HEK293 (cell line): ENCODE measurements around the gene PWP1.

Source experiments
- RBAK ChIP-seq: fragments of 450-650 bp; formaldehyde crosslinking; IDR thresholded peaks from 2 replicates; pipeline ENCODE4 v1.5.1; 2016; ENCODE audit warnings: missing biosample characterization, missing genetic modification characterization
- TRIM28 ChIP-seq: IDR thresholded peaks from 2 replicates; pipeline ENCODE4 v1.6.1; 2011; ENCODE audit warnings: low read length, control low read depth, borderline replicate concordance
- ZNF341 ChIP-seq: fragments of 450-650 bp; formaldehyde crosslinking; IDR thresholded peaks from 2 replicates; pipeline ENCODE4; 2016; ENCODE audit warnings: low read depth, missing biosample characterization, missing genetic modification characterization
- ZNF596 ChIP-seq: fragments of 450-650 bp; IDR thresholded peaks from 2 replicates; pipeline ENCODE4 v1.5.0; 2018; ENCODE audit warnings: missing biosample characterization, mild to moderate bottlenecking, missing genetic modification characterization, moderate library complexity
- ZNF658 ChIP-seq: fragments of 450-650 bp; formaldehyde crosslinking; IDR thresholded peaks from 2 replicates; pipeline ENCODE4; 2016; ENCODE audit warnings: missing biosample characterization, missing genetic modification characterization
- ZSCAN30 ChIP-seq: fragments of 450-650 bp; IDR thresholded peaks from 2 replicates; pipeline ENCODE4 v1.5.1; 2018; ENCODE audit warnings: missing biosample characterization, mild to moderate bottlenecking, missing genetic modification characterization, moderate library complexity
- ZXDB ChIP-seq: fragments of 450-650 bp; formaldehyde crosslinking; IDR thresholded peaks from 2 replicates; pipeline ENCODE4 v1.5.1; 2016; ENCODE audit warnings: missing biosample characterization, missing genetic modification characterization
- TF ChIP-seq, protein P1 (sequence below): fragments of 450-650 bp; formaldehyde crosslinking; IDR thresholded peaks from 2 replicates; pipeline ENCODE4 v1.5.1; 2016; ENCODE audit warnings: missing biosample characterization, missing genetic modification characterization
- TF ChIP-seq, protein P2 (sequence below): fragments of 450-650 bp; formaldehyde crosslinking; optimal IDR thresholded peaks from 2 replicates; pipeline ENCODE3; 2016; ENCODE audit warnings: missing biosample characterization, mild to moderate bottlenecking, missing genetic modification characterization
- TF ChIP-seq, protein P3 (sequence below): fragments of 450-650 bp; formaldehyde crosslinking; IDR thresholded peaks from 2 replicates; pipeline ENCODE4 v1.5.1; 2017; ENCODE audit warnings: missing biosample characterization, missing genetic modification characterization
- TF ChIP-seq, protein P4 (sequence below): fragments of 450-650 bp; formaldehyde crosslinking; IDR thresholded peaks from 2 replicates; pipeline ENCODE4 v1.5.1; 2016; ENCODE audit warnings: missing biosample characterization, missing genetic modification characterization

DNA sequence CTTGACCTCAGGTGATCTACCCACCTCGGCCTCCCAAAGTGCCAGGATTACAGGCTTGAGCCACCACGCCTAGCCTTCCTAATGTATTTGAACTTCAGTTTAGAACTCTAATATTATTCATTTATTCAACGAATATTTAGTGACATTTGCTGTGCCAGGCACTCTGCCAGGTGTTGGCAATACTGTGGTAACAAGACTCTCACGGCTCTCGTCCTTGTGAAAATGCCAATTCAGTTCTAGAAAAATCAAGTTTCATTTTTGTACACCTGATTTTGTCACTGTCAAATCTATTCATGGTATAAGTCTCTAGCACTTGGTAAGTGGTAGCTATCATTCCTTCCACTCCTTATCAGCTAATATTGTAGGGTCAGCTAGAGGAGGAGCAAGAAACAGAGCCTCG, 6.3 kb upstream of the PWP1 start:
- TF ChIP-seq ZNF658 (tag by site-specific recombination) (no peak), ZNF341 (tag by site-specific recombination) (no peak), ZSCAN30 (tag by site-specific recombination) (no peak), ZXDB (tag by site-specific recombination) (no peak), ZNF596 (tag by site-specific recombination) (no peak), RBAK (no peak), TRIM28 (no peak)
- TF ChIP-seq, protein P1, sequence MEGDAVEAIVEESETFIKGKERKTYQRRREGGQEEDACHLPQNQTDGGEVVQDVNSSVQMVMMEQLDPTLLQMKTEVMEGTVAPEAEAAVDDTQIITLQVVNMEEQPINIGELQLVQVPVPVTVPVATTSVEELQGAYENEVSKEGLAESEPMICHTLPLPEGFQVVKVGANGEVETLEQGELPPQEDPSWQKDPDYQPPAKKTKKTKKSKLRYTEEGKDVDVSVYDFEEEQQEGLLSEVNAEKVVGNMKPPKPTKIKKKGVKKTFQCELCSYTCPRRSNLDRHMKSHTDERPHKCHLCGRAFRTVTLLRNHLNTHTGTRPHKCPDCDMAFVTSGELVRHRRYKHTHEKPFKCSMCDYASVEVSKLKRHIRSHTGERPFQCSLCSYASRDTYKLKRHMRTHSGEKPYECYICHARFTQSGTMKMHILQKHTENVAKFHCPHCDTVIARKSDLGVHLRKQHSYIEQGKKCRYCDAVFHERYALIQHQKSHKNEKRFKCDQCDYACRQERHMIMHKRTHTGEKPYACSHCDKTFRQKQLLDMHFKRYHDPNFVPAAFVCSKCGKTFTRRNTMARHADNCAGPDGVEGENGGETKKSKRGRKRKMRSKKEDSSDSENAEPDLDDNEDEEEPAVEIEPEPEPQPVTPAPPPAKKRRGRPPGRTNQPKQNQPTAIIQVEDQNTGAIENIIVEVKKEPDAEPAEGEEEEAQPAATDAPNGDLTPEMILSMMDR (tag by site-specific recombination), result no peak
- TF ChIP-seq, protein P2, sequence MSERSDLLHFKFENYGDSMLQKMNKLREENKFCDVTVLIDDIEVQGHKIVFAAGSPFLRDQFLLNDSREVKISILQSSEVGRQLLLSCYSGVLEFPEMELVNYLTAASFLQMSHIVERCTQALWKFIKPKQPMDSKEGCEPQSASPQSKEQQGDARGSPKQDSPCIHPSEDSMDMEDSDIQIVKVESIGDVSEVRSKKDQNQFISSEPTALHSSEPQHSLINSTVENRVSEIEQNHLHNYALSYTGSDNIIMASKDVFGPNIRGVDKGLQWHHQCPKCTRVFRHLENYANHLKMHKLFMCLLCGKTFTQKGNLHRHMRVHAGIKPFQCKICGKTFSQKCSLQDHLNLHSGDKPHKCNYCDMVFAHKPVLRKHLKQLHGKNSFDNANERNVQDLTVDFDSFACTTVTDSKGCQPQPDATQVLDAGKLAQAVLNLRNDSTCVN, result no peak
- TF ChIP-seq, protein P3, sequence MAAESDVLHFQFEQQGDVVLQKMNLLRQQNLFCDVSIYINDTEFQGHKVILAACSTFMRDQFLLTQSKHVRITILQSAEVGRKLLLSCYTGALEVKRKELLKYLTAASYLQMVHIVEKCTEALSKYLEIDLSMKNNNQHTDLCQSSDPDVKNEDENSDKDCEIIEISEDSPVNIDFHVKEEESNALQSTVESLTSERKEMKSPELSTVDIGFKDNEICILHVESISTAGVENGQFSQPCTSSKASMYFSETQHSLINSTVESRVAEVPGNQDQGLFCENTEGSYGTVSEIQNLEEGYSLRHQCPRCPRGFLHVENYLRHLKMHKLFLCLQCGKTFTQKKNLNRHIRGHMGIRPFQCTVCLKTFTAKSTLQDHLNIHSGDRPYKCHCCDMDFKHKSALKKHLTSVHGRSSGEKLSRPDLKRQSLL, result no peak
- TF ChIP-seq, protein P4, sequence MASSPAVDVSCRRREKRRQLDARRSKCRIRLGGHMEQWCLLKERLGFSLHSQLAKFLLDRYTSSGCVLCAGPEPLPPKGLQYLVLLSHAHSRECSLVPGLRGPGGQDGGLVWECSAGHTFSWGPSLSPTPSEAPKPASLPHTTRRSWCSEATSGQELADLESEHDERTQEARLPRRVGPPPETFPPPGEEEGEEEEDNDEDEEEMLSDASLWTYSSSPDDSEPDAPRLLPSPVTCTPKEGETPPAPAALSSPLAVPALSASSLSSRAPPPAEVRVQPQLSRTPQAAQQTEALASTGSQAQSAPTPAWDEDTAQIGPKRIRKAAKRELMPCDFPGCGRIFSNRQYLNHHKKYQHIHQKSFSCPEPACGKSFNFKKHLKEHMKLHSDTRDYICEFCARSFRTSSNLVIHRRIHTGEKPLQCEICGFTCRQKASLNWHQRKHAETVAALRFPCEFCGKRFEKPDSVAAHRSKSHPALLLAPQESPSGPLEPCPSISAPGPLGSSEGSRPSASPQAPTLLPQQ (tag by site-specific recombination), result no peak
